ENCODE data around the gene RPTOR.
A peak's percentile ranks its signal among the peaks of the same experiment; 100 is the strongest.

Gene RPTOR

GRCh38 chr17:80981062-80981902 lies 436.6 kb downstream of the RPTOR start:
- no peak for DNase-seq (ENCODE audit: low spot score)

GRCh38 chr17:80981929-80982425 lies 437.3 kb downstream of the RPTOR start:
- DNase-seq (ENCODE audit: low spot score), result no peak

GRCh38 chr17:80982426-80982974 lies 437.9 kb downstream of the RPTOR start:
- DNase-seq (ENCODE audit: low spot score), result no peak

- DNase-seq (ENCODE audit: low spot score), result no peak
These were observed 438.9 kb downstream of the RPTOR start for GRCh38 chr17:80983545-80983944.

- no peak for DNase-seq (ENCODE audit: low spot score)
These were observed 440.1 kb downstream of the RPTOR start for GRCh38 chr17:80984749-80985148.

- no peak for DNase-seq (ENCODE audit: low spot score)
These were observed 441.4 kb downstream of the RPTOR start for GRCh38 chr17:80986046-80986445.

- no peak for DNase-seq (ENCODE audit: low spot score)
These were observed 442.3 kb downstream of the RPTOR start for GRCh38 chr17:80986816-80987475.

GRCh38 chr17:80987941-80988461 lies 443.4 kb downstream of the RPTOR start:
- DNase-seq (ENCODE audit: low spot score), result no peak

GRCh38 chr17:80989586-80989913 lies 444.9 kb downstream of the RPTOR start:
- no peak for DNase-seq (ENCODE audit: low spot score)

- no peak for DNase-seq (ENCODE audit: low spot score)
These were observed 446.4 kb downstream of the RPTOR start for GRCh38 chr17:80990921-80991644.

GRCh38 chr17:80991645-80992076 lies 447.0 kb downstream of the RPTOR start, which contains the start of gene CHMP6:
Gene CHMP6 (plus strand): TSS chr17:80991841. CDS start chr17:80991919, 78 bp downstream.
- DNase-seq (ENCODE audit: low spot score), result peak; percentile 50

GRCh38 chr17:80992077-80992947 lies 447.7 kb downstream of the RPTOR start:
- DNase-seq (ENCODE audit: low spot score), result no peak

GRCh38 chr17:80992948-80993624 lies 448.4 kb downstream of the RPTOR start:
- DNase-seq (ENCODE audit: low spot score), result no peak

GRCh38 chr17:80995131-80995530 lies 450.5 kb downstream of the RPTOR start:
- DNase-seq (ENCODE audit: low spot score), result no peak

- DNase-seq (ENCODE audit: low spot score), result no peak
These were observed 452.0 kb downstream of the RPTOR start for GRCh38 chr17:80996422-80997305.

- DNase-seq (ENCODE audit: low spot score), result no peak
These were observed 452.9 kb downstream of the RPTOR start for GRCh38 chr17:80997424-80998117.

- no peak for DNase-seq (ENCODE audit: low spot score)
These were observed 453.6 kb downstream of the RPTOR start for GRCh38 chr17:80998118-80998747.

Data from hematopoietic multipotent progenitor cell treated with erythropoietin and hydrocortisone succinate and interleukin-3 and kit ligand, for 15 days (in vitro differentiated cells).